Spleen (tissue), 7 donors: ENCODE data around the gene ACTN3.

Experiments used
- POLR2A ChIP-seq, 3 donors: fragments of 450-650 bp; IDR thresholded peaks; one replicate each; pipeline ENCODE4 v1.5.1; 2017; ENCODE audit warnings: antibody characterized with exemption in 3 of 3, mild to moderate bottlenecking in 1 of 3
- TF ChIP-seq, protein P1 (sequence below), 11 experiments: fragments of 200-600 bp in 7 of 11; fragments of 450-650 bp in 4 of 11; sonication (generic) in 4 of 11; IDR thresholded peaks in 8 of 11; conservative IDR thresholded peaks in 3 of 11; 1 replicate in 7 of 11; 2 replicates in 4 of 11; pipeline versions ENCODE4 v1.4.0 to v1.8.0; 2016 to 2021; ENCODE audit warnings: antibody characterized with exemption in 11 of 11, inconsistent platforms in 4 of 11, mild to moderate bottlenecking in 1 of 11
- donor health status: DM: no; HTN: no; CAD: no; lungs with moderate emphysema.
- donor health status: DM: no; HTN: no; CAD: no.
- donor health status: DM: no; HTN: no; CAD: no.

DNA sequence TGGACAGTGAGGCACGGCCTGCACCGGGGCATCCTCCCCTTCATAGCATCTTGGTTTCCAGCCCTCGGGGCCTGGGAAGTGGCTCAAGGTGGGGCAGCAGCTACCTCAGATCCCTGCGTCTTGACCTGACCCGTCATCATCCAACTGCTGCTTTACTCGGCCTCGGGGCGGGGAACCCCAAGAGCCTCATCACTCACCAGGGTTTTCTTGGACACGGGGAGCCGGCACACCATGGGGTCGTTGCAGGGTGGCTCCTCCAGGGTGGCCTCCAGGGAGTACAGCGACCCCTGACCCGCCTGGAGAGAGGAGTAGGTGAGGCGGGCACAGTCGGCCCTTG lies 21.1 kb downstream of the ACTN3 start:
- TF ChIP-seq, protein P1, sequence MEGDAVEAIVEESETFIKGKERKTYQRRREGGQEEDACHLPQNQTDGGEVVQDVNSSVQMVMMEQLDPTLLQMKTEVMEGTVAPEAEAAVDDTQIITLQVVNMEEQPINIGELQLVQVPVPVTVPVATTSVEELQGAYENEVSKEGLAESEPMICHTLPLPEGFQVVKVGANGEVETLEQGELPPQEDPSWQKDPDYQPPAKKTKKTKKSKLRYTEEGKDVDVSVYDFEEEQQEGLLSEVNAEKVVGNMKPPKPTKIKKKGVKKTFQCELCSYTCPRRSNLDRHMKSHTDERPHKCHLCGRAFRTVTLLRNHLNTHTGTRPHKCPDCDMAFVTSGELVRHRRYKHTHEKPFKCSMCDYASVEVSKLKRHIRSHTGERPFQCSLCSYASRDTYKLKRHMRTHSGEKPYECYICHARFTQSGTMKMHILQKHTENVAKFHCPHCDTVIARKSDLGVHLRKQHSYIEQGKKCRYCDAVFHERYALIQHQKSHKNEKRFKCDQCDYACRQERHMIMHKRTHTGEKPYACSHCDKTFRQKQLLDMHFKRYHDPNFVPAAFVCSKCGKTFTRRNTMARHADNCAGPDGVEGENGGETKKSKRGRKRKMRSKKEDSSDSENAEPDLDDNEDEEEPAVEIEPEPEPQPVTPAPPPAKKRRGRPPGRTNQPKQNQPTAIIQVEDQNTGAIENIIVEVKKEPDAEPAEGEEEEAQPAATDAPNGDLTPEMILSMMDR (IDR thresholded peaks at IDR 0.05 in 8 of 11, conservative IDR thresholded peaks at IDR 0.05 in 3 of 11): no peak
- no peak for TF ChIP-seq POLR2A (IDR thresholded peaks at IDR 0.05)
